Glutamatergic neuron (in vitro differentiated cells): Measurements from ENCODE around the gene NTRK3. TPM values are rescaled to one million over a fixed set of nuclear protein-coding genes. Genes with fewer than 3 reads are reported as not detected.

Experiments
- DNase-seq: peaks from one replicate; pipeline ENCODE4 v3.0.0; 2022
- H3K27ac Mint-ChIP-seq: one replicate; pipeline ENCODE4 v1.8.0; 2020; ENCODE audit warnings: mild to moderate bottlenecking, mixed read lengths, inconsistent platforms; ENCODE audit not compliant: unreplicated experiment
- H3K27me3 Mint-ChIP-seq: one replicate; pipeline ENCODE4 v1.8.0; 2020; ENCODE audit warnings: mild to moderate bottlenecking, moderate library complexity, mixed read lengths, inconsistent platforms; ENCODE audit not compliant: unreplicated experiment
- H3K36me3 Mint-ChIP-seq: one replicate; pipeline ENCODE4 v1.8.0; 2020; ENCODE audit warnings: mild to moderate bottlenecking, mixed read lengths, inconsistent platforms; ENCODE audit not compliant: unreplicated experiment
- H3K4me1 Mint-ChIP-seq: one replicate; pipeline ENCODE4 v1.8.0; 2020; ENCODE audit warnings: mild to moderate bottlenecking, low read depth, mixed read lengths, inconsistent platforms; ENCODE audit not compliant: unreplicated experiment
- H3K4me3 Mint-ChIP-seq: one replicate; pipeline ENCODE4 v1.8.0; 2020; ENCODE audit warnings: mild to moderate bottlenecking, mixed read lengths, inconsistent platforms; ENCODE audit not compliant: unreplicated experiment
- H3K9me3 Mint-ChIP-seq: one replicate; pipeline ENCODE4 v1.8.0; 2020; ENCODE audit warnings: mild to moderate bottlenecking, moderate library complexity, mixed read lengths, inconsistent platforms; ENCODE audit not compliant: unreplicated experiment
- total RNA-seq: library from RNA; stranded (reverse); fragmentation: NEBNext Ultra II Directional; extraction: Animal tissue kit (Norgen Biotek cat#: 25700); gene quantifications from one replicate; pipeline ENCODE4 v1.2.1, GENCODE V29; 2021; ENCODE audit not compliant: unreplicated experiment
- TF ChIP-seq, protein P1 (sequence below): fragments of 200-600 bp; sonication (generic); IDR thresholded peaks from one replicate; pipeline ENCODE4 v1.5.0; 2021; ENCODE audit not compliant: partially characterized antibody, unreplicated experiment

Gene NTRK3
- total RNA-seq, 1 donor from 2014 or later: 9.5 TPM

DNA sequence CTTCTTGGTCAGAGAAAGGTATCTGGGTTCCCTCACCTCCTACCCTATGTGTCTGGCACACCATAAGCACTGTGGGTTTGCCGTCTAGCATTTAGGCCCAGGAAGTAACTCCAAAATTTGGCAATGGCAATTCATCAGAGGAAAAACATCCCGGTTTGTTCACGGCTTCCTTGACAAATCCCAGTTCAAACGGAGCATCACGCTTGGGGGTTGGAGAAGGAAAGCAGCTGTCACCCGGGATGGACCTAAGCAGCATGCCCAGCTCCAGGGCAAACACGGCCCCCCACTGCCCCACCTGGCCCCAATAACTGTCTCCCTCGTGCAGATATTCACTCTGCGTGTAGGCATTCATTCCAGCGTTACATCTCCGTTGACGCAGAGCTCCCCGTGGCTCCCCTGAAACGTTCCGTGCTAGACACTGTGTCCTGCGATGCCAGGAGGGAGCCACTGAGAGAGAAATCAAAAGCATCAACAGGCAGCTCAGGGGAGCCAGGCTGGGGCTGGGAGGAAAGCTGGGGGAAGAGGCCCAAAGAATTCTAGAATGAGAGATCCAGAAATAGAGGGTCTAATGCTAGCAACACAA is 41.4 kb downstream of the NTRK3 start:
- TF ChIP-seq, protein P1, sequence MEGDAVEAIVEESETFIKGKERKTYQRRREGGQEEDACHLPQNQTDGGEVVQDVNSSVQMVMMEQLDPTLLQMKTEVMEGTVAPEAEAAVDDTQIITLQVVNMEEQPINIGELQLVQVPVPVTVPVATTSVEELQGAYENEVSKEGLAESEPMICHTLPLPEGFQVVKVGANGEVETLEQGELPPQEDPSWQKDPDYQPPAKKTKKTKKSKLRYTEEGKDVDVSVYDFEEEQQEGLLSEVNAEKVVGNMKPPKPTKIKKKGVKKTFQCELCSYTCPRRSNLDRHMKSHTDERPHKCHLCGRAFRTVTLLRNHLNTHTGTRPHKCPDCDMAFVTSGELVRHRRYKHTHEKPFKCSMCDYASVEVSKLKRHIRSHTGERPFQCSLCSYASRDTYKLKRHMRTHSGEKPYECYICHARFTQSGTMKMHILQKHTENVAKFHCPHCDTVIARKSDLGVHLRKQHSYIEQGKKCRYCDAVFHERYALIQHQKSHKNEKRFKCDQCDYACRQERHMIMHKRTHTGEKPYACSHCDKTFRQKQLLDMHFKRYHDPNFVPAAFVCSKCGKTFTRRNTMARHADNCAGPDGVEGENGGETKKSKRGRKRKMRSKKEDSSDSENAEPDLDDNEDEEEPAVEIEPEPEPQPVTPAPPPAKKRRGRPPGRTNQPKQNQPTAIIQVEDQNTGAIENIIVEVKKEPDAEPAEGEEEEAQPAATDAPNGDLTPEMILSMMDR: no peak
- DNase-seq: no peak
- H3K4me1 Mint-ChIP-seq: peaks cover 10% of the 10 kb centered on the region
- no peak overlapping the region for H3K27ac Mint-ChIP-seq
- peaks cover 6% of the 10 kb centered on the region for H3K36me3 Mint-ChIP-seq
- H3K27me3 Mint-ChIP-seq: no peaks in the 10 kb centered on the region
- no peak overlapping the region for H3K4me3 Mint-ChIP-seq
- H3K9me3 Mint-ChIP-seq: no peaks in the 10 kb centered on the region

GRCh38 chr15:88209111-88209510 is 47.4 kb downstream of the NTRK3 start:
- Mint-ChIP-seq H3K27me3 (peaks cover 3% of the 10 kb centered on the region), H3K36me3 (no peaks in the 10 kb centered on the region), H3K9me3 (peaks cover 9% of the 10 kb centered on the region), H3K4me1 (peaks cover 11% of the 10 kb centered on the region), H3K4me3 (no peak overlapping the region), H3K27ac (no peak overlapping the region)
- TF ChIP-seq, protein P1: no peak
- no peak for DNase-seq

DNA sequence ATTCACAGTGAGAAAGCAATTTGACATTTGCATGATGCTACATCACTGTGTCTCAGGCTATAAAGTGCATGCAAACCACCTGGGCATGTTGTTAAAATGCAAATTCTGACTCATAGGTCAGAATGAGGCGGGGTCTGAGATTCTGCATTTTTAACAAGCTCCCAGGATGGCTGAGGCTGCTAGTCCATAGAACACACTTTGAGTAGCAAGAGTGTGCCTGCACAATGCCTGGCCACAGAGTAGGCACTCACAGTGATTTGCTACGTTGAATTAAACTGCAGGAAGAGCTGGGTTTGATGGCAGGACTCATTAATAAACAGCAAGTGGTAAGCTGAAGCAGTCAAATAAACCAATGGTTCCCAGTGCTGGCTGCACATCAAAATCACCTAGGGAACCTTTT is 48.1 kb downstream of the NTRK3 start:
- Mint-ChIP-seq H3K27me3 (peaks cover 3% of the 10 kb centered on the region), H3K4me1 (peaks cover 11% of the 10 kb centered on the region), H3K27ac (no peak overlapping the region), H3K9me3 (peaks cover 9% of the 10 kb centered on the region), H3K36me3 (no peaks in the 10 kb centered on the region), H3K4me3 (no peak overlapping the region)
- DNase-seq: no peak
- TF ChIP-seq, protein P1: no peak

DNA sequence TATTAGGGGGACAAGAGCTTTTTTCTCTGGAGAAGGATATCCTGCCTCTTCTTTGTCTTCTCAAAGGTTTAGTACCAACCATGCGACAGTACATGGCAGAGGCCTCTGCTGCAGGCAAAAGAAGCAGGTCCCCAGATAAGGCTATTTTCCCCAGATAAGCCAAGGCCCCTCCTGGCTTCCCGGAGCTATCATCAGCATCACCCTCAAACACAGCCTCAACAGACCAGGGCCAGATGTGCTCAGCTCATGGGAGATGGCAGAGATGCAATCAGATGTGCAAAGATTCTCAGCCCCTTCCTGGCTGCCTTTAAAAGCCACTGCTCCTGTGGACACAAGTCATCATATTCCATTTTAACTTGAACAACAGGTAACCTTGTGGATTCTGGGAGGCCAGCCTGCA is 49.0 kb downstream of the NTRK3 start:
- Mint-ChIP-seq H3K27me3 (peaks cover 3% of the 10 kb centered on the region), H3K4me3 (no peak overlapping the region), H3K9me3 (peaks cover 9% of the 10 kb centered on the region), H3K27ac (no peak overlapping the region), H3K36me3 (peaks cover under 1% of the 10 kb centered on the region), H3K4me1 (peaks cover 11% of the 10 kb centered on the region)
- TF ChIP-seq, protein P1: no peak
- DNase-seq: no peak

DNA sequence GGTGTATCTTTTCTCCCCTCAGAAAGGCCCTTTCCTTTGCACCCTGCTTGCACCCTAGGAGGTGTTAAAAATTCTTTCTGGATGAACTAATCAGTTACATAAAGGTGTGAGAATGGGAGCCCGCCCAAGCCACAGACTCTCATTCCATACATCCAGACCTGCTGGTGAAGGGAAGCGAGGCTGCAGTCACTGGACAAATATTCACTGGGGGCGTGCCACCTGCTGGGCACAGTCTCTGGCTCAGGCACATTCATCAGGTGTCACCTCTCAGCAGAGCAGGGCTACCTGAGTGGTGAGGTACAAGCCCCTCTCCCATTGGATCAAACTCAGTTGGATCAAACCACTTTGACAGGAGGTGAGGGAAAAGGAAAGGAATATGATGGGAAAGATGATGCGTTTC is 52.0 kb downstream of the NTRK3 start:
- H3K27me3 Mint-ChIP-seq: peaks cover 3% of the 10 kb centered on the region
- H3K9me3 Mint-ChIP-seq: peaks cover 12% of the 10 kb centered on the region
- no peak overlapping the region for H3K27ac Mint-ChIP-seq
- no peak overlapping the region for H3K4me3 Mint-ChIP-seq
- TF ChIP-seq, protein P1: no peak
- peaks cover 20% of the 10 kb centered on the region for H3K4me1 Mint-ChIP-seq
- DNase-seq: no peak
- peaks cover 10% of the 10 kb centered on the region for H3K36me3 Mint-ChIP-seq
